Astrocyte of the spinal cord (primary cell): ENCODE results near the gene SRSF7.
"Not testable (repeated sequence)": the region's sequence is repeated elsewhere in the genome, so short reads cannot be mapped to it uniquely, and the experiment has no call there.

Experiments
- DNase-seq: peaks from one replicate; pipeline ENCODE4 v3.0.0; 2011; ENCODE audit warnings: low read depth, low spot score
- H3K4me3 ChIP-seq: 2 replicates; pipeline ENCODE4 v1.5.1; 2011; ENCODE audit warnings: low read depth, mild to moderate bottlenecking, low read length, moderate library complexity
- in situ Hi-C: cut with HindIII; loops from 2 replicates; pipeline ENCODE4 v1.10.0; 2017; ENCODE audit warnings: low sequenced_read_pairs
- TF ChIP-seq, protein P1 (sequence below): IDR thresholded peaks from 2 replicates; pipeline ENCODE4 v1.5.1; 2012; ENCODE audit warnings: low read depth, mild to moderate bottlenecking, low read length, inconsistent platforms

The SRSF7 gene

GRCh38 chr2:38712871-38713270, 38.3 kb downstream of the SRSF7 start:
- TF ChIP-seq, protein P1, sequence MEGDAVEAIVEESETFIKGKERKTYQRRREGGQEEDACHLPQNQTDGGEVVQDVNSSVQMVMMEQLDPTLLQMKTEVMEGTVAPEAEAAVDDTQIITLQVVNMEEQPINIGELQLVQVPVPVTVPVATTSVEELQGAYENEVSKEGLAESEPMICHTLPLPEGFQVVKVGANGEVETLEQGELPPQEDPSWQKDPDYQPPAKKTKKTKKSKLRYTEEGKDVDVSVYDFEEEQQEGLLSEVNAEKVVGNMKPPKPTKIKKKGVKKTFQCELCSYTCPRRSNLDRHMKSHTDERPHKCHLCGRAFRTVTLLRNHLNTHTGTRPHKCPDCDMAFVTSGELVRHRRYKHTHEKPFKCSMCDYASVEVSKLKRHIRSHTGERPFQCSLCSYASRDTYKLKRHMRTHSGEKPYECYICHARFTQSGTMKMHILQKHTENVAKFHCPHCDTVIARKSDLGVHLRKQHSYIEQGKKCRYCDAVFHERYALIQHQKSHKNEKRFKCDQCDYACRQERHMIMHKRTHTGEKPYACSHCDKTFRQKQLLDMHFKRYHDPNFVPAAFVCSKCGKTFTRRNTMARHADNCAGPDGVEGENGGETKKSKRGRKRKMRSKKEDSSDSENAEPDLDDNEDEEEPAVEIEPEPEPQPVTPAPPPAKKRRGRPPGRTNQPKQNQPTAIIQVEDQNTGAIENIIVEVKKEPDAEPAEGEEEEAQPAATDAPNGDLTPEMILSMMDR: no peak
- H3K4me3 ChIP-seq: no peak overlapping the region
- DNase-seq: no peak
- in situ Hi-C loops: no loop called here

- DNase-seq: no peak
- H3K4me3 ChIP-seq: no peak overlapping the region
- TF ChIP-seq, protein P1: no peak
- in situ Hi-C loops: no loop called here
These were observed 38.7 kb downstream of the SRSF7 start for GRCh38 chr2:38712413-38712812.

DNA sequence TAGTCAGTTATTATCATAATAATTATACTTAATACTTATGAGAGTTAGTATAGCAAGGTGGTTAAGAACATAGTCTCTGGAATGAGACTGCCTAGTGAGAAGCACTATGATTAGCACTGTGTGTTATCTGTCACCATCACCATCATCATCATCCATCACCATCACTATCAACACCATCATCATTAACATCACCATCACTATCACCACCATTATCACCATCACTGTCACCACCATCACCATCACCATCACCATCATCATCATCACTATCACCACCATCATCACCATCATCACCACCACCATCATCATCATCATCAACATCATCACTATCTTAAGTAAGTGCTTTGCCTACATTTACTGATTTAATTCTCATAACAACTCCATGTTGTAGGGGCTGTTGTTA, 39.6 kb downstream of the SRSF7 start:
- TF ChIP-seq, protein P1: no peak
- no peak for DNase-seq
- no peak overlapping the region for H3K4me3 ChIP-seq
- in situ Hi-C loops: no loop called here

GRCh38 chr2:38709567-38710194, 41.5 kb downstream of the SRSF7 start:
- in situ Hi-C loops: no loop called here
- no peak overlapping the region for H3K4me3 ChIP-seq
- TF ChIP-seq, protein P1: no peak
- DNase-seq: no peak

GRCh38 chr2:38708900-38709566, 42.1 kb downstream of the SRSF7 start:
- no peak overlapping the region for H3K4me3 ChIP-seq
- in situ Hi-C loops: no loop called here
- DNase-seq: no peak
- TF ChIP-seq, protein P1: no peak

- in situ Hi-C loops, DNase-seq, H3K4me3 ChIP-seq: not testable (repeated sequence)
These were observed 42.7 kb downstream of the SRSF7 start for GRCh38 chr2:38708491-38708890.

DNA sequence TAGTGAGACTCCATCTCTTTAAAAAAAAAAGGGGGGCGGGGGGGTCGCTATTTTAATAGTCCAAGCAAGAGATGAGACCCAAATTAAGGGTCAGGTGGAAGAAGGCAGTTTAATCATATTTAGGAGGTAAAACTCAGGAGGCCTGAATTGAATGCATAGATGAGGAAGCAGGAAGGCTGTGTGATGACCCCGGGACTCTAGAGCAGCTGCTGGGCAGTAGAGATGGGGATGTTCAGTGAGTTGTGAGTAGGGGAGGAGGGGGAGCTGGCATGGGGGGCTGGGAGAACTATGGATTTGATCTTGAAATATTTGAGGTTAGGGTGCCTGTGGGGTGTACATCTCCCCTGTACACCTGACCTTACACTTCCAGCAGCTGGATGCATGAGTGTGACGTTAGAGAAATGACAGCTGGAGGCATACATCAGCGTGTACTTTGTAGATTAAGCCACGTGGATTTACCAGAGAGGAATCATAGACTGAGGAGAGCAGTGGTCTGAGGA, 44.3 kb downstream of the SRSF7 start:
- in situ Hi-C loops: no loop called here

More for the DNA sequence above, 44.3 kb downstream of the SRSF7 start:
- DNase-seq: no peak
- H3K4me3 ChIP-seq: no peak overlapping the region
- TF ChIP-seq, protein P1: no peak
